Measurements from ENCODE around the gene TCN2.
"Not testable (repeated sequence)": the region's sequence is repeated elsewhere in the genome, so short reads cannot be mapped to it uniquely, and the experiment has no call there.

Gene TCN2

GRCh38 chr22:30606455-30607299, at the start of gene TCN2:
TCN2 (plus strand) TSS chr22:30607174; CDS start chr22:30607332, 158 bp downstream.
- DNase-seq (ENCODE audit: low spot score): peak; percentile 81
- peak within 1 kb of the TSS; percentile 78 for H3K4me3 ChIP-seq
- H3K27ac ChIP-seq: peak within 1 kb of the TSS; percentile 31 to 85
- TF ChIP-seq CTCF (IDR thresholded peaks at IDR 0.05): no peak

GRCh38 chr22:30557243-30557642, 49.7 kb upstream of the TCN2 start:
- Histone ChIP-seq H3K4me3 (no peak overlapping the region), H3K27ac (no peak overlapping the region)
- no peak for TF ChIP-seq CTCF (IDR thresholded peaks at IDR 0.05)
- no peak for DNase-seq (ENCODE audit: low spot score)

- no peak for DNase-seq (ENCODE audit: low spot score)
- no peak for TF ChIP-seq CTCF (IDR thresholded peaks at IDR 0.05)
These were observed 47.1 kb upstream of the TCN2 start for GRCh38 chr22:30559889-30560288.

GRCh38 chr22:30560643-30561202, 46.3 kb upstream of the TCN2 start:
- DNase-seq (ENCODE audit: low spot score); H3K27ac ChIP-seq; H3K4me3 ChIP-seq: not testable (repeated sequence)

More at GRCh38 chr22:30559889-30560288, 47.1 kb upstream of the TCN2 start:
- Histone ChIP-seq H3K4me3 (no peak overlapping the region), H3K27ac (no peak overlapping the region)

GRCh38 chr22:30561402-30562189, 45.4 kb upstream of the TCN2 start:
- Histone ChIP-seq H3K27ac (no peak overlapping the region), H3K4me3 (no peak overlapping the region)
- no peak for DNase-seq (ENCODE audit: low spot score)
- no peak for TF ChIP-seq CTCF (IDR thresholded peaks at IDR 0.05)

GRCh38 chr22:30562366-30562765, 44.6 kb upstream of the TCN2 start:
- H3K27ac ChIP-seq: no peak overlapping the region
- no peak for DNase-seq (ENCODE audit: low spot score)
- no peak for TF ChIP-seq CTCF (IDR thresholded peaks at IDR 0.05)
- no peak overlapping the region for H3K4me3 ChIP-seq

- Histone ChIP-seq H3K4me3 (no peak overlapping the region), H3K27ac (no peak overlapping the region)
- no peak for TF ChIP-seq CTCF (IDR thresholded peaks at IDR 0.05)
- no peak for DNase-seq (ENCODE audit: low spot score)
These were observed 42.8 kb upstream of the TCN2 start for GRCh38 chr22:30564045-30564760.

All from coronary artery (tissue), 2 donors.